HG03060 (cell line): ENCODE measurements around the gene OR2G6.
"Not testable (repeated sequence)": the region's sequence is repeated elsewhere in the genome, so short reads cannot be mapped to it uniquely, and the experiment has no call there.

Experiments used
- ATAC-seq: cut with Tn5 transposase; IDR thresholded peaks from one replicate; pipeline ENCODE4 v1.9.1; 2021; ENCODE audit warnings: low read depth, moderate number of reproducible peaks; ENCODE audit not compliant: unreplicated experiment

OR2G6 gene

GRCh38 chr1:248507773-248508172 is at the start of gene OR2G6:
Gene OR2G6 (plus strand): TSS chr1:248508073. CDS start chr1:248521647, 13,574 bp downstream.
- ATAC-seq = not testable (repeated sequence)

- ATAC-seq = not testable (repeated sequence)
These were observed 48.8 kb upstream of the OR2G6 start for GRCh38 chr1:248459117-248459516.

- ATAC-seq = no peak
These were observed 36.7 kb upstream of the OR2G6 start for GRCh38 chr1:248471154-248471553.

GRCh38 chr1:248472111-248472510 is 35.8 kb upstream of the OR2G6 start:
- ATAC-seq = not testable (repeated sequence)

GRCh38 chr1:248473051-248473450 is 34.8 kb upstream of the OR2G6 start, which contains the start of gene OR2T3:
Gene OR2T3 (plus strand): TSS chr1:248473351. CDS start chr1:248473351, 0 bp downstream.
- not testable (repeated sequence) for ATAC-seq

GRCh38 chr1:248475660-248476059 is 32.2 kb upstream of the OR2G6 start:
- ATAC-seq = not testable (repeated sequence)

- peak; percentile 70 for ATAC-seq
These were observed 25.9 kb upstream of the OR2G6 start for GRCh38 chr1:248481686-248482579.

- ATAC-seq = not testable (repeated sequence)
These were observed 19.6 kb upstream of the OR2G6 start, which contains the start of gene OR2T5 for GRCh38 chr1:248488289-248488688. Gene OR2T5 (plus strand): TSS chr1:248488589. CDS start chr1:248488589, 0 bp downstream.

GRCh38 chr1:248496661-248497060 is 11.2 kb upstream of the OR2G6 start:
- ATAC-seq = not testable (repeated sequence)

- ATAC-seq = not testable (repeated sequence)
These were observed 7.4 kb upstream of the OR2G6 start for GRCh38 chr1:248500305-248501035.

GRCh38 chr1:248510217-248510616 is 2.3 kb downstream of the OR2G6 start:
- not testable (repeated sequence) for ATAC-seq

- ATAC-seq = no peak
These were observed 14.0 kb downstream of the OR2G6 start for GRCh38 chr1:248521856-248522255.

GRCh38 chr1:248537449-248537848 is 29.6 kb downstream of the OR2G6 start:
- ATAC-seq = not testable (repeated sequence)

GRCh38 chr1:248547383-248547782 is 39.5 kb downstream of the OR2G6 start:
- not testable (repeated sequence) for ATAC-seq

- not testable (repeated sequence) for ATAC-seq
These were observed 43.2 kb downstream of the OR2G6 start for GRCh38 chr1:248551027-248551426.

- not testable (repeated sequence) for ATAC-seq
These were observed 54.8 kb downstream of the OR2G6 start, which contains the start of gene OR2T29 for GRCh38 chr1:248562672-248563071. Gene OR2T29 (minus strand): TSS chr1:248562772. CDS start chr1:248559491, 3,281 bp downstream.

- not testable (repeated sequence) for ATAC-seq
These were observed 57.9 kb downstream of the OR2G6 start for GRCh38 chr1:248565530-248566373.

GRCh38 chr1:248569049-248569448 is 61.2 kb downstream of the OR2G6 start:
- not testable (repeated sequence) for ATAC-seq

GRCh38 chr1:248570811-248571210 is 62.9 kb downstream of the OR2G6 start:
- ATAC-seq = not testable (repeated sequence)

- ATAC-seq = not testable (repeated sequence)
These were observed 64.2 kb downstream of the OR2G6 start for GRCh38 chr1:248572049-248572448.
